ENCODE data around the gene SPC24.
"Not testable (repeated sequence)": the region's sequence is repeated elsewhere in the genome, so short reads cannot be mapped to it uniquely, and the experiment has no call there.

Gene SPC24

GRCh38 chr19:11142528-11143171, 12.9 kb downstream of the SPC24 start:
- no peak for TF ChIP-seq CTCF (IDR thresholded peaks at IDR 0.05; ENCODE audit: low read depth, low read length)
- peak overlapping the region; percentile 40 for H3K4me3 ChIP-seq (ENCODE audit: low read depth, low read length)

GRCh38 chr19:11141937-11142527, 13.6 kb downstream of the SPC24 start:
- H3K4me3 ChIP-seq (ENCODE audit: low read depth, low read length): no peak overlapping the region
- TF ChIP-seq CTCF (IDR thresholded peaks at IDR 0.05; ENCODE audit: low read depth, low read length): no peak

GRCh38 chr19:11140896-11141295, 14.7 kb downstream of the SPC24 start:
- TF ChIP-seq CTCF (IDR thresholded peaks at IDR 0.05; ENCODE audit: low read depth, low read length): no peak
- no peak overlapping the region for H3K4me3 ChIP-seq (ENCODE audit: low read depth, low read length)

- H3K4me3 ChIP-seq (ENCODE audit: low read depth, low read length): not testable (repeated sequence)
Observed at GRCh38 chr19:11140023-11140538, 15.5 kb downstream of the SPC24 start.

GRCh38 chr19:11138601-11139300, 16.8 kb downstream of the SPC24 start:
- no peak for TF ChIP-seq CTCF (IDR thresholded peaks at IDR 0.05; ENCODE audit: low read depth, low read length)
- peak overlapping the region; percentile 18; the same call in 1 of the 2 replicates for H3K4me3 ChIP-seq (ENCODE audit: low read depth, low read length)

- TF ChIP-seq CTCF (IDR thresholded peaks at IDR 0.05; ENCODE audit: low read depth, low read length): peak; percentile 86
- peak overlapping the region; percentile 29; the same call in 1 of the 2 replicates for H3K4me3 ChIP-seq (ENCODE audit: low read depth, low read length)
Observed at GRCh38 chr19:11137542-11138384, 17.8 kb downstream of the SPC24 start.

GRCh38 chr19:11136400-11137101, 19.0 kb downstream of the SPC24 start:
- no peak overlapping the region for H3K4me3 ChIP-seq (ENCODE audit: low read depth, low read length)
- no peak for TF ChIP-seq CTCF (IDR thresholded peaks at IDR 0.05; ENCODE audit: low read depth, low read length)
